ENCODE results near the gene MON1A.

The MON1A gene

GRCh38 chr3:49899815-49900214, 29.8 kb downstream of the MON1A start:
- no peak overlapping the region for H3K4me3 ChIP-seq (ENCODE audit: low read depth, low read length)
- no peak for TF ChIP-seq CTCF (IDR thresholded peaks at IDR 0.05; ENCODE audit: low read depth, low read length)

- no peak for TF ChIP-seq CTCF (IDR thresholded peaks at IDR 0.05; ENCODE audit: low read depth, low read length)
- H3K4me3 ChIP-seq (ENCODE audit: low read depth, low read length) = no peak overlapping the region
Measured at GRCh38 chr3:49898991-49899390, 30.6 kb downstream of the MON1A start.

GRCh38 chr3:49896345-49896744, 33.3 kb downstream of the MON1A start:
- no peak overlapping the region for H3K4me3 ChIP-seq (ENCODE audit: low read depth, low read length)
- no peak for TF ChIP-seq CTCF (IDR thresholded peaks at IDR 0.05; ENCODE audit: low read depth, low read length)

GRCh38 chr3:49895791-49896190, 33.8 kb downstream of the MON1A start:
- no peak overlapping the region for H3K4me3 ChIP-seq (ENCODE audit: low read depth, low read length)
- no peak for TF ChIP-seq CTCF (IDR thresholded peaks at IDR 0.05; ENCODE audit: low read depth, low read length)

GRCh38 chr3:49889296-49889695, 40.3 kb downstream of the MON1A start:
- H3K4me3 ChIP-seq (ENCODE audit: low read depth, low read length) = no peak overlapping the region
- no peak for TF ChIP-seq CTCF (IDR thresholded peaks at IDR 0.05; ENCODE audit: low read depth, low read length)

GRCh38 chr3:49886922-49887265, 42.7 kb downstream of the MON1A start:
- TF ChIP-seq CTCF (IDR thresholded peaks at IDR 0.05; ENCODE audit: low read depth, low read length) = no peak
- H3K4me3 ChIP-seq (ENCODE audit: low read depth, low read length) = no peak overlapping the region

GRCh38 chr3:49883998-49884397, 45.6 kb downstream of the MON1A start:
- no peak overlapping the region for H3K4me3 ChIP-seq (ENCODE audit: low read depth, low read length)
- TF ChIP-seq CTCF (IDR thresholded peaks at IDR 0.05; ENCODE audit: low read depth, low read length) = no peak
